ENCODE measurements around the gene NEK11. TPM values are rescaled to one million over a fixed set of nuclear protein-coding genes. Genes with fewer than 3 reads are reported as not detected.
A peak's percentile ranks its signal among the peaks of the same experiment; 100 is the strongest.

The NEK11 gene
- total and polyA plus RNA-seq, 11 donors, result 0.38 to 4.3 (median 2.1) TPM

GRCh38 chr3:131323792-131324191, 297.1 kb downstream of the NEK11 start:
- Histone ChIP-seq H3K36me3 (no peaks in the 10 kb centered on the region), H3K27ac (no peak overlapping the region), H3K9me3 (no peaks in the 10 kb centered on the region), H3K4me1 (peaks cover 0 to 3% (median 0%) of the 10 kb centered on the region in 12 donors), H3K27me3 (no peaks in the 10 kb centered on the region), H3K4me3 (no peak overlapping the region)
- WGBS, 4 donors, result 85 to 96% (median 94%) methylated on average over 2 of the region's 2 CpGs
- no peak for DNase-seq
- no peak for ATAC-seq
- intact Hi-C loops (cut with DNase I), result no loop called here
- no peak for TF ChIP-seq POLR2A (IDR thresholded peaks at IDR 0.05)
- TF ChIP-seq CTCF (IDR thresholded peaks at IDR 0.05), result no peak

GRCh38 chr3:131324923-131325322, 298.2 kb downstream of the NEK11 start:
- intact Hi-C loops (cut with DNase I), result no loop called here
- Histone ChIP-seq H3K4me3 (no peak overlapping the region), H3K27ac (no peak overlapping the region), H3K4me1 (peaks cover 0 to 3% (median 0%) of the 10 kb centered on the region in 12 donors), H3K36me3 (no peaks in the 10 kb centered on the region), H3K9me3 (no peaks in the 10 kb centered on the region), H3K27me3 (no peaks in the 10 kb centered on the region)
- no peak for TF ChIP-seq POLR2A (IDR thresholded peaks at IDR 0.05)
- TF ChIP-seq CTCF (IDR thresholded peaks at IDR 0.05), result no peak
- DNase-seq (no peak), ATAC-seq (no peak)

GRCh38 chr3:131326307-131326706, 299.6 kb downstream of the NEK11 start:
- Histone ChIP-seq H3K27me3 (no peaks in the 10 kb centered on the region), H3K27ac (no peak overlapping the region), H3K4me3 (no peak overlapping the region), H3K36me3 (no peaks in the 10 kb centered on the region), H3K4me1 (peaks cover 0 to 3% (median 0%) of the 10 kb centered on the region in 12 donors), H3K9me3 (no peaks in the 10 kb centered on the region)
- TF ChIP-seq CTCF (IDR thresholded peaks at IDR 0.05) (no peak), POLR2A (IDR thresholded peaks at IDR 0.05) (no peak)
- intact Hi-C loops (cut with DNase I), result no loop called here
- DNase-seq, result no peak
- 93 to 100% (median 98%) methylated on average over 1 of the region's 1 CpG for WGBS, 4 donors
- peak in 1 of 4 donors; percentile 13 for ATAC-seq

- H3K9me3 ChIP-seq, result no peaks in the 10 kb centered on the region
- ATAC-seq, result no peak
- H3K27ac ChIP-seq, result no peak overlapping the region
- TF ChIP-seq POLR2A (IDR thresholded peaks at IDR 0.05), result no peak
- no peak for TF ChIP-seq CTCF (IDR thresholded peaks at IDR 0.05)
- intact Hi-C loops (cut with DNase I), result no loop called here
- no peak overlapping the region for H3K4me3 ChIP-seq
- H3K27me3 ChIP-seq, result no peaks in the 10 kb centered on the region
- no peak for DNase-seq
- 32 to 59% (median 41%) methylated on average over 3 of the region's 3 CpGs for WGBS, 4 donors
- H3K4me1 ChIP-seq, result peaks cover 0 to 3% (median 0%) of the 10 kb centered on the region in 12 donors
- no peaks in the 10 kb centered on the region for H3K36me3 ChIP-seq
Observed at GRCh38 chr3:131328721-131329120, 302.0 kb downstream of the NEK11 start.
